ENCODE results near the gene DTNBP1. TPM values are rescaled to one million over a fixed set of nuclear protein-coding genes. Genes with fewer than 3 reads are reported as not detected.

DTNBP1 gene
- total and polyA plus RNA-seq, 3 donors from 2014 or later, result 21.8 to 25.4 (median 22.6) TPM

DNA sequence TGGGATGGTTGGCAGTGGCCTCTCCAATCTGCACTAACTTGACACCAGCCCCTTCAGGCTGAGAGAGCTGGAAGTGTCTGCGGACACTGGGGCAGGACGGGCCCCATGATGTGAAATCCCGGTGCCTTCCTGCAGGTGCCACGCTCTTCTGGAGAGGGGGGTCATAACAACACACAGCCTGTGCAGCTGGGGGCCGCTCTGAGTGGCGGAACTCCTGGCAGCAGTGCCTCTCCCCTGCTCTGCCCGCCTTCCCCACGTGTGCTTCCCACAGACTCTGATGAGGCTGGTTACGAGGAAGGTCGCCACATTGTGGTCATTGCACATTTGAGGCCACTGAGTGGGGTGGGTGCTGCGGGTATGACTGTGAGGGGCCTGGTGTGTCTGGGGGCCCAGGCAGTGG is 145.2 kb downstream of the DTNBP1 start:
- H3K4me3 ChIP-seq, result no peak overlapping the region
- no peaks in the 10 kb centered on the region for H3K9me3 ChIP-seq
- no peaks in the 10 kb centered on the region for H3K36me3 ChIP-seq (ENCODE audit: low read depth, missing control alignments)
- H3K27me3 ChIP-seq, result no peaks in the 10 kb centered on the region
- no peak for DNase-seq
- TF ChIP-seq POLR2A (IDR thresholded peaks at IDR 0.05), result no peak
- TF ChIP-seq, protein P1, sequence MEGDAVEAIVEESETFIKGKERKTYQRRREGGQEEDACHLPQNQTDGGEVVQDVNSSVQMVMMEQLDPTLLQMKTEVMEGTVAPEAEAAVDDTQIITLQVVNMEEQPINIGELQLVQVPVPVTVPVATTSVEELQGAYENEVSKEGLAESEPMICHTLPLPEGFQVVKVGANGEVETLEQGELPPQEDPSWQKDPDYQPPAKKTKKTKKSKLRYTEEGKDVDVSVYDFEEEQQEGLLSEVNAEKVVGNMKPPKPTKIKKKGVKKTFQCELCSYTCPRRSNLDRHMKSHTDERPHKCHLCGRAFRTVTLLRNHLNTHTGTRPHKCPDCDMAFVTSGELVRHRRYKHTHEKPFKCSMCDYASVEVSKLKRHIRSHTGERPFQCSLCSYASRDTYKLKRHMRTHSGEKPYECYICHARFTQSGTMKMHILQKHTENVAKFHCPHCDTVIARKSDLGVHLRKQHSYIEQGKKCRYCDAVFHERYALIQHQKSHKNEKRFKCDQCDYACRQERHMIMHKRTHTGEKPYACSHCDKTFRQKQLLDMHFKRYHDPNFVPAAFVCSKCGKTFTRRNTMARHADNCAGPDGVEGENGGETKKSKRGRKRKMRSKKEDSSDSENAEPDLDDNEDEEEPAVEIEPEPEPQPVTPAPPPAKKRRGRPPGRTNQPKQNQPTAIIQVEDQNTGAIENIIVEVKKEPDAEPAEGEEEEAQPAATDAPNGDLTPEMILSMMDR (IDR thresholded peaks at IDR 0.05), result no peak
- intact Hi-C loops (cut with DNase I; ENCODE audit: low total_unique reads), result no loop called here
- peaks cover 16% of the 10 kb centered on the region for H3K4me1 ChIP-seq
- WGBS, 2 donors, result 93% methylated on average over 11 of the region's 11 CpGs; no CpG with 5 or more reads in 1 of the 2 donors
- H3K27ac ChIP-seq, result no peak overlapping the region

DNA sequence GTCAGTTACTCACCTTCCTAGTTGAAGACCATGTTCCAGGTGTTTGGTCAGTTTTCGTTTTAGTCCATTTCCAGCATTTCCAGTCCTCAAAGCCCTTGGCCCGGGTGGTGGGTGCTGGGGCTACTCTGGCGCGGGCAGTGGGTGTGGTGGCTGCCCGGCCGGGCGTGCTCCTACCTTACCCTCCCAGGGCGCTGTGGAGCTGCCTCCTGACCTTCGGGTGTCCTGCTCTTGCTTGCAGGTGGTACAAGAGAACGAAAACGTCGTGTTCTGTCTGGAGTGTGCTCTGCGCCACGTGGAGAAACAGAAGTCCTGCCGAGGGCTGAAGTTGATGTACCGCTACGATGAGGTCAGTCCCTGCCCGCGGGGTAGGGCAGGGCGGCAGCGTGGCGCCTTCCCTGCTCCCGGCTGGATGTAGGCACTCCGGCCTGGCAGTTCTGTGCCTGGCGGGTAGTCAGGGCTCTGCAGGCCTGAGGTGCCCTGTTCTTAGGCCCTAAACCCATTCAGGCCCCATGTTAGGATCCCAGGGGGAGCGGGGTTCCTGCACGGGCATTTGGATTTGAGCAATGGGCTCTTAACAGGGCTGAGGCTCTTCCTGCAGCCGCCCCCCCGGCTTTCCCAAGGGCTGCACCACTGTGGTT is 145.8 kb downstream of the DTNBP1 start:
- DNase-seq, result no peak
- Histone ChIP-seq H3K27me3 (no peaks in the 10 kb centered on the region), H3K9me3 (no peaks in the 10 kb centered on the region), H3K27ac (no peak overlapping the region), H3K4me1 (peaks cover 16% of the 10 kb centered on the region), H3K4me3 (no peak overlapping the region), H3K36me3 (ENCODE audit: low read depth, missing control alignments) (no peaks in the 10 kb centered on the region)
- WGBS, 2 donors, result 93 to 95% methylated on average over 8 to 29 of the region's 29 CpGs
- intact Hi-C loops (cut with DNase I; ENCODE audit: low total_unique reads), result no loop called here
- TF ChIP-seq, protein P1 (IDR thresholded peaks at IDR 0.05), result no peak

DNA sequence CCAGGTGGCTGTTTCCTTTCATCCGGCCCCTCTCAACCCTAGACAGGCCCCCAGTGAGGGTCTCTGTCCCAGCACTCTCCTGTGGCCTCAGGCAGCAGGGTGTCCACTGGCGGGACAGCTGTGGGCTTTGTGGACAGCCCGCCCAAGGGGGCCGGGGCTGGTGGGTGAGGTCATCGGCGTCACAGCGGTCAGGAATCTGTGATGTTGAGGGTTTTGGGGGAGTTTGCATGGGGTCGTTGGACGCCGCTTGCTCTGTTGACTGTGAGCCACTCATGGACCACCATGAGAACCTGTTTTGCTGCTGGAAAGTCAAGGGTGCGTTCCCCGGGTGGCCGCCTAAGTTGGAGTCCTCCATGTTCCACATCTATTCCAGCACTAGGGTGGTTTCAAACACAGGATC is 146.4 kb downstream of the DTNBP1 start:
- H3K27me3 ChIP-seq, result no peaks in the 10 kb centered on the region
- H3K27ac ChIP-seq, result peak overlapping the region in 1 of 2 donors; percentile 39
- no peak for DNase-seq
- no peaks in the 10 kb centered on the region for H3K36me3 ChIP-seq (ENCODE audit: low read depth, missing control alignments)
- intact Hi-C loops (cut with DNase I; ENCODE audit: low total_unique reads), result no loop called here
- H3K4me1 ChIP-seq, result peaks cover 16% of the 10 kb centered on the region
- TF ChIP-seq, protein P1 (IDR thresholded peaks at IDR 0.05), result no peak
- TF ChIP-seq POLR2A (IDR thresholded peaks at IDR 0.05), result no peak
- H3K4me3 ChIP-seq, result no peak overlapping the region
- H3K9me3 ChIP-seq, result no peaks in the 10 kb centered on the region
- WGBS, 2 donors, result 91% methylated on average over 7 to 13 of the region's 13 CpGs

DNA sequence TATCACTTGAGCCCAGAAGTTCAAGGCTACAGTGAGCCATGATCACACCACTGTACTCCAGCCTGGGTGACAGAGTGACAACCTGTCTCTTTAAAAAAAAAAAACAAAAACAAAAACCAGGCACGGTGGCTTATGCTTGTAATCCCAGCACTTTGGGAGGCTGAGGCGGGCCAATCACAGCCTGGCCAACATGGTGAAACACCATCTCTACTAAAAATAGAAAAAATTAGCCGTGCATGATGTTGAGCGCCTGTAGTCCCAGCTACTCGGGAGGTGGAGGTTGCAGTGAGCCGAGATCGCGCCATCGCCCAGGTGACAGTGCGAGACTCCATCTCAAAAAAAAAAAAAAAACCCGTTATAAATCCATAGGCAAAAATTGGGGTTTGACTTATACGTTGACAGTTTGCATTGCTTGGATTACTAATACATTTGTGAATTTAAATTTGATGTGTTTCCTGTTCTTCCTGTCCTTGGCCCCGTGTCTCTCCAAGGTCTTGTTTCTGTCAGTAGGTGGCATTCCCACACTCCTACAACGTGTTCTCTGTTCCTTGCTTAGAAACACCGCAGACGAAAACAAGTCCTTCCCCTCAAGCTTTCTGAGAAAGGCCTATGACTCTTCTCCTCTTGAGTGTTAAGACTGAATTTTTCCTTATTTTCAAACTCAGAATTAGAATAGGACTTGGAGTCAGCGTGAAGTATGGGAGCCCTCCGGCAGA is 147.0 kb downstream of the DTNBP1 start:
- intact Hi-C loops (cut with DNase I; ENCODE audit: low total_unique reads), result no loop called here
- no peaks in the 10 kb centered on the region for H3K36me3 ChIP-seq (ENCODE audit: low read depth, missing control alignments)
- no peaks in the 10 kb centered on the region for H3K9me3 ChIP-seq
- no peak for TF ChIP-seq POLR2A (IDR thresholded peaks at IDR 0.05)
- TF ChIP-seq, protein P1 (IDR thresholded peaks at IDR 0.05), result no peak
- no peaks in the 10 kb centered on the region for H3K27me3 ChIP-seq
- 66 to 68% methylated on average over 18 of the region's 18 CpGs for WGBS, 2 donors
- H3K4me3 ChIP-seq, result no peak overlapping the region
- H3K27ac ChIP-seq, result peak overlapping the region in 1 of 2 donors; percentile 39
- DNase-seq, result no peak
- peaks cover 16% of the 10 kb centered on the region for H3K4me1 ChIP-seq

Data from testis (tissue), 3 donors.